HepG2 (cell line): ENCODE measurements around the gene ZNF683.

Experiments
- ATF4 ChIP-seq, 2 experiments: fragments of 450-650 bp in 1 of 2; sonication (generic) in 1 of 2; formaldehyde crosslinking; IDR thresholded peaks; 2 replicates each; pipeline versions ENCODE4 v1.5.0 to v1.8.0; 2020 to 2022; ENCODE audit warnings: mild to moderate bottlenecking in 1 of 2, missing genetic modification reagents in 1 of 2
- CAMTA2 ChIP-seq: sonication (generic); formaldehyde crosslinking; IDR thresholded peaks from 2 replicates; pipeline ENCODE4 v1.4.0; 2020; ENCODE audit warnings: mild to moderate bottlenecking, missing genetic modification reagents, borderline replicate concordance
- CBX1 ChIP-seq: IDR thresholded peaks from one replicate; pipeline ENCODE4 v1.6.1; 2016; ENCODE audit warnings: antibody characterized with exemption, low read depth
- ZNF616 ChIP-seq: sonication (generic); formaldehyde crosslinking; IDR thresholded peaks from 2 replicates; pipeline ENCODE4 v1.5.0; 2020; ENCODE audit warnings: low read depth, mild to moderate bottlenecking, missing genetic modification reagents
- TF ChIP-seq, protein P1 (sequence below): IDR thresholded peaks from 2 replicates; pipeline ENCODE4 v1.6.1; 2016; ENCODE audit warnings: missing biosample characterization, missing genetic modification reagents, low read depth

DNA sequence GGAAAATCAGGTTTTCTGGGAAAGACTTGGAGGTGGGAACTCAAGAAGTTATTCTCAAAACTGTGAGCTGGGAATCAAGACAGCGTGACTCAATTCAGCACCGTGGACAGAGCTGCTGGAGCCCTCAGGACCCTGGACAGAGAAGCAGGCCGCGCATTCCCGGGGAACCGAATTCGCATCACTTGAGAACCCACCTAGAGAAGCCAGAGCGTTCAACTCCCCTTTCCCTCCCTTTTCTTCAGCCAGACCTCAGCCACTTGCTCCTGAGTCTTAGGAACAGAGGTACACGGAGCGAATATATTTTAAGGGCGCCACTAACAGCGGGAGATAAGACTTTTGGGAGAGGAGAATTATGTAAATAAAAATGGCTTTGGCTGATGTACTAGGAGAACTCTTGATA, 36.1 kb upstream of the ZNF683 start:
- TF ChIP-seq CBX1 (no peak), ATF4 (CRISPR knock-in tag; IDR thresholded peaks at IDR 0.05) (peak in 1 of 2 experiments; percentile 94; a peak in 2 of 4 replicates), ZNF616 (peak; percentile 99), CAMTA2 (peak; percentile 100)
- TF ChIP-seq, protein P1, sequence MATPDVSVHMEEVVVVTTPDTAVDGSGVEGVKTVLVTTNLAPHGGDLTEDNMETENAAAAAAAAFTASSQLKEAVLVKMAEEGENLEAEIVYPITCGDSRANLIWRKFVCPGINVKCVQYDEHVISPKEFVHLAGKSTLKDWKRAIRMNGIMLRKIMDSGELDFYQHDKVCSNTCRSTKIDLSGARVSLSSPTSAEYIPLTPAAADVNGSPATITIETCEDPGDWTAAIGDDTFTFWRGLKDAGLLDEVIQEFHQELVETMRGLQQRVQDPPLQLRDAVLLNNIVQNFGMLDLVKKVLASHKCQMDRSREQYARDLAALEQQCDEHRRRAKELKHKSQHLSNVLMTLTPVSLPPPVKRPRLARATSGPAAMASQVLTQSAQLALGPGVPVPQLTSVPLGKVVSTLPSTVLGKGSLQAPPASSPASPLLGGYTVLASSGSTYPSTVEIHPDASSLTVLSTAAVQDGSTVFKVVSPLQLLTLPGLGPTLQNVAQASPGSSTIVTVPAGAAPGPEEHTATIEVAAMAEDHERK, result peak; percentile 81
